ENCODE results near the gene GJA4.

The GJA4 gene

DNA sequence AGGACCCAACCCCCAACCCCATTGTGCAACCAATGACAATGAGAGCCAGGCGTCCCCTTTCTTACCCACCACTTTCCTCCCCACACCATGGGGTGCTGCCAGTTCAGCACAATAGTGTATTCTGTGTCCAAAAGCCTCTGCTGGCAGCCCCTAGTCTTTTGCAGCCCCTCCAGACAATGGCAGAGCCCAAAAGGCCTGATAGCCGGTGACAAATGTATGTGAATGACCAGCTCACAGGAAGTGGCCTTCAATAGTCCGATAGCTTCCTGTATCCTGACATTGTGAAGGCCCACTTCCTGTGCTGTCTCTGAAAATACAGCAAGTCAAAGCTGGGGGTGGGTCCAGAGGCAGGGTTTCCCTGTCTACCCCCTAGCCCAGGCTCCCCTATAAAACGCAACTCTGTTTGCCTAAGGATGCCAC is 50.2 kb downstream of the GJA4 start:
- no peak for DNase-seq (ENCODE audit: low read depth)
- H3K4me3 ChIP-seq (ENCODE audit: low read depth, low read length), result no peak overlapping the region
- TF ChIP-seq, protein P1, sequence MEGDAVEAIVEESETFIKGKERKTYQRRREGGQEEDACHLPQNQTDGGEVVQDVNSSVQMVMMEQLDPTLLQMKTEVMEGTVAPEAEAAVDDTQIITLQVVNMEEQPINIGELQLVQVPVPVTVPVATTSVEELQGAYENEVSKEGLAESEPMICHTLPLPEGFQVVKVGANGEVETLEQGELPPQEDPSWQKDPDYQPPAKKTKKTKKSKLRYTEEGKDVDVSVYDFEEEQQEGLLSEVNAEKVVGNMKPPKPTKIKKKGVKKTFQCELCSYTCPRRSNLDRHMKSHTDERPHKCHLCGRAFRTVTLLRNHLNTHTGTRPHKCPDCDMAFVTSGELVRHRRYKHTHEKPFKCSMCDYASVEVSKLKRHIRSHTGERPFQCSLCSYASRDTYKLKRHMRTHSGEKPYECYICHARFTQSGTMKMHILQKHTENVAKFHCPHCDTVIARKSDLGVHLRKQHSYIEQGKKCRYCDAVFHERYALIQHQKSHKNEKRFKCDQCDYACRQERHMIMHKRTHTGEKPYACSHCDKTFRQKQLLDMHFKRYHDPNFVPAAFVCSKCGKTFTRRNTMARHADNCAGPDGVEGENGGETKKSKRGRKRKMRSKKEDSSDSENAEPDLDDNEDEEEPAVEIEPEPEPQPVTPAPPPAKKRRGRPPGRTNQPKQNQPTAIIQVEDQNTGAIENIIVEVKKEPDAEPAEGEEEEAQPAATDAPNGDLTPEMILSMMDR (IDR thresholded peaks at IDR 0.05; ENCODE audit: insufficient read depth, low read depth, low read length, missing control alignments), result no peak

DNA sequence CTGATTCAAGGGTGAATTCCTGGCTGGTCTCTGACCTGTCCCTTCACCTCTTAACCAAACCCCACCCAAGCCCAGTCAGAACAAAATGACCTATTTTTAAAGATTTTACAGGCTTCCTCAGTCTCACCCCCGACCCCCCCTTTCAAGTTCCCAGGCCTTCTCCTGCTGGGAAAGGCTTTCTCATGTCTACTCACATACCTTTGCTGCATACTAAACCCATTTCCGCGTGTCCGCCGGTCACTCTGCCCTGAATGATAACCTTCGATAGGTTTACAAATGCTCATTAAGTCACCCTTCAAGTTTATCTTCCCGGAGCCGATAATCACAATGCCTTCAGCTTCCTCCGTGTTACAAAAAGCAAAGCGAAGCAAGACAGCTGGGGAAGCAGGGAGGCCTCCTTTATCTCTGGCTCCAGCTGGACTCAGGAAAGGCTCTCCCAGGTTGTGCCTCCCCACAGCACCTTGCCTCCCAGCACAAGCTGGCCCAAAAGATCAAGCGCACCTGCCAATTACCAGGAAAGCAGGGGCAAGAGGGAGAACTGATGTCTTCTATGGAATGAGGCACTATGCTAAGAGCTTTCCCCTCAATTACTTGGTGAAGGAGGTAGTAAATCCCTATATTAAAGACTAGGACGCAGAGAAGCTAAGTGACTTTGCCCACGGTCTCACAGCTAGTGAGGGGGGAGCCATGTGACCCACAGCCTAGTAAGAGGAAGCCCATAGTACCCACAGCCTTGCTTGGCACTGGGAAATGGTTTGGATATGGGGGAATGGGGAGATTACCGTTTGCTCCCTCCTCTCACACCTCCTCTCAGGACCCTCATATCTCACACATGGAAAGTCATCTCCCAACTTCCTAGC is 50.8 kb downstream of the GJA4 start:
- DNase-seq (ENCODE audit: low read depth), result no peak
- TF ChIP-seq, protein P1 (IDR thresholded peaks at IDR 0.05; ENCODE audit: insufficient read depth, low read depth, low read length, missing control alignments), result no peak
- no peak overlapping the region for H3K4me3 ChIP-seq (ENCODE audit: low read depth, low read length)

DNA sequence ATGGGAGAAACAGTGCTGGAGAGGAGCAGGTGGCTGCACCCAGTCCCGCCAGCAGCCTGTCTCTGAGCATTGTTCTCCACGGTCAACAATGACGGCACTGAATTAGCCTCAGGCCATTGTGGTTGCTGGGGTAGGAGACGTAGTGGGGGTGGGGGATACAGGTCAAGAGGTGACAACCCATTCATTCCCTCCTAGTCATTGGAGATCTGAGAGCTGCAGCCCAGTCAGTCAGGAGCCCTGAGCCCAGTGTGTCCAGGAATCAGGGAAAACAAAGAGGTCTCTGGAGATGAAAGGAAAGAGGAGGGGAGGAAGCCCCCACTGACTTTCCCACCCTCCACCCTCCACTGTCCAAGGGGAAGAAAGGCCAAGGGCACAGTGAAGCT is 51.4 kb downstream of the GJA4 start:
- H3K4me3 ChIP-seq (ENCODE audit: low read depth, low read length), result no peak overlapping the region
- TF ChIP-seq, protein P1 (IDR thresholded peaks at IDR 0.05; ENCODE audit: insufficient read depth, low read depth, low read length, missing control alignments), result no peak
- no peak for DNase-seq (ENCODE audit: low read depth)

All from GM12865 (cell line).